Activated CD8-positive, alpha-beta T cell treated with anti-CD3 and anti-CD28 coated beads for 36 hours (primary cell): ENCODE data around the gene PRCD. TPM values are rescaled to one million over a fixed set of nuclear protein-coding genes. Genes with fewer than 3 reads are reported as not detected.

Source experiments
- ATAC-seq: fragments of 200-7000 bp; cut with Tn5 transposase; one replicate; pipeline ENCODE4 v1.10.0; 2021; ENCODE audit warnings: mild to moderate bottlenecking, moderate library complexity
- CTCF ChIA-PET: fragments of 350-600 bp; sonication (Branson Sonifier 250); formaldehyde crosslinking; loops from one replicate; lab custom pipeline; 2021; ENCODE audit warnings: antibody characterized with exemption; lab: Charles Lee
- POLR2A ChIA-PET: fragments of 350-600 bp; sonication (Branson Sonifier 250); formaldehyde crosslinking; loops from one replicate; lab custom pipeline; 2021; ENCODE audit warnings: antibody characterized with exemption; lab: Charles Lee
- DNase-seq: peaks from one replicate; pipeline ENCODE4 v3.0.0-alpha.2; 2020
- H3K27ac Mint-ChIP-seq: one replicate; pipeline ENCODE4 v1.8.0; 2021; ENCODE audit warnings: mild to moderate bottlenecking, mixed read lengths
- H3K27me3 Mint-ChIP-seq: one replicate; pipeline ENCODE4 v1.8.0; 2021; ENCODE audit warnings: mixed read lengths
- H3K36me3 Mint-ChIP-seq: one replicate; pipeline ENCODE4 v1.8.0; 2021; ENCODE audit warnings: low read depth, mixed read lengths
- H3K4me1 Mint-ChIP-seq: one replicate; pipeline ENCODE4 v1.8.0; 2021; ENCODE audit warnings: low read depth, mixed read lengths
- H3K4me3 Mint-ChIP-seq: one replicate; pipeline ENCODE4 v1.8.0; 2021; ENCODE audit warnings: mild to moderate bottlenecking, moderate library complexity, mixed read lengths
- H3K9me3 Mint-ChIP-seq: one replicate; pipeline ENCODE4 v1.8.0; 2021; ENCODE audit warnings: mixed read lengths
- CTCF ChIP-seq: fragments of 200-600 bp; IDR thresholded peaks from one replicate; pipeline ENCODE4 v1.8.0; 2022; ENCODE audit warnings: antibody characterized with exemption, mild to moderate bottlenecking
- intact Hi-C: fragments of 100-400 bp; cut with micrococcal nuclease; formaldehyde crosslinking; loops from one replicate; pipeline ENCODE4 v1.10.0; 2022
- total RNA-seq, 2 experiments: library from RNA; stranded (reverse); gene quantifications; one replicate each; pipeline ENCODE4 v1.2.3, GENCODE V29; 2021

Gene PRCD
- total RNA-seq, 2 experiments from 2014 or later: not detected

DNA sequence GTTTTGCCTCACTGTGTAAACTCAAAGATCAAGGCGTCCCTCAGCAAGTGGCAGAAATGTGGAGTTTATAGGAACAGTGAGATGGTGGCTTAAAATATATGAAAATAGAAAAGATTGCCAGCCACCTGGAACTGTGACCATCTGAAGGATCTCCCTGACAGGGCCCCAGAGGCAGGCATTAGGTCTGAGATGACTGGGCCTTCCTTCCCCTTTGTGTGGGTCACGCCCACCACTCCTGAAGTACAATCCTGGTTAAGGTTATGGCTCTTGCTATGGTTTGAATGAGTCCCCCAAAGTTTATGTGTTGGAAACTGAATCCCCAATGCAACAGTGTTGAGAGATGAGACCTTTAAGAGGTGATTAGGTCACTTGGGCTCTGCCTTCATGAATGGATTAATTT lies 39.4 kb downstream of the PRCD start:
- Mint-ChIP-seq H3K36me3 (no peaks in the 10 kb centered on the region), H3K4me1 (peaks cover 11% of the 10 kb centered on the region), H3K4me3 (no peak overlapping the region), H3K27me3 (peaks cover 8% of the 10 kb centered on the region), H3K9me3 (no peaks in the 10 kb centered on the region), H3K27ac (no peak overlapping the region)
- ATAC-seq (peak; percentile 55), DNase-seq (no peak)
- POLR2A ChIA-PET: no interaction called here
- intact Hi-C loops: no loop called here
- no peak for TF ChIP-seq CTCF
- CTCF ChIA-PET: interaction anchor here (1.0 to 1.5 kb wide), 5 partner anchors 8 to 134 kb away, joined by 3 to 7 read pairs (median 5); no protein-coding TSS in a partner anchor

- Mint-ChIP-seq H3K4me1 (peaks cover 13% of the 10 kb centered on the region), H3K27ac (no peak overlapping the region), H3K4me3 (no peak overlapping the region), H3K27me3 (peaks cover 21% of the 10 kb centered on the region), H3K9me3 (no peaks in the 10 kb centered on the region), H3K36me3 (no peaks in the 10 kb centered on the region)
- no peak for TF ChIP-seq CTCF
- intact Hi-C loops: no loop called here
- DNase-seq (no peak), ATAC-seq (no peak)
- CTCF ChIA-PET: interaction anchor here (1.0 to 1.1 kb wide), 2 partner anchors 59 to 100 kb away, joined by 3 read pairs; no protein-coding TSS in a partner anchor
- POLR2A ChIA-PET: no interaction called here
Observed at GRCh38 chr17:76581515-76581914, 41.7 kb downstream of the PRCD start.

GRCh38 chr17:76582660-76583059 lies 42.8 kb downstream of the PRCD start:
- no peak for TF ChIP-seq CTCF
- no peaks in the 10 kb centered on the region for H3K36me3 Mint-ChIP-seq
- no peaks in the 10 kb centered on the region for H3K9me3 Mint-ChIP-seq
- peaks cover 19% of the 10 kb centered on the region for H3K4me1 Mint-ChIP-seq
- DNase-seq (no peak), ATAC-seq (no peak)
- no peak overlapping the region for H3K27ac Mint-ChIP-seq
- POLR2A ChIA-PET: interaction anchor here (1.3 kb wide), 1 partner anchor 25 kb away, joined by 4 read pairs; no protein-coding TSS in a partner anchor
- CTCF ChIA-PET: interaction anchor here (2.4 kb wide), 1 partner anchor 60 kb away, joined by 9 read pairs; no protein-coding TSS in a partner anchor
- H3K4me3 Mint-ChIP-seq: no peak overlapping the region
- intact Hi-C loops: no loop called here
- peaks cover 31% of the 10 kb centered on the region for H3K27me3 Mint-ChIP-seq

DNA sequence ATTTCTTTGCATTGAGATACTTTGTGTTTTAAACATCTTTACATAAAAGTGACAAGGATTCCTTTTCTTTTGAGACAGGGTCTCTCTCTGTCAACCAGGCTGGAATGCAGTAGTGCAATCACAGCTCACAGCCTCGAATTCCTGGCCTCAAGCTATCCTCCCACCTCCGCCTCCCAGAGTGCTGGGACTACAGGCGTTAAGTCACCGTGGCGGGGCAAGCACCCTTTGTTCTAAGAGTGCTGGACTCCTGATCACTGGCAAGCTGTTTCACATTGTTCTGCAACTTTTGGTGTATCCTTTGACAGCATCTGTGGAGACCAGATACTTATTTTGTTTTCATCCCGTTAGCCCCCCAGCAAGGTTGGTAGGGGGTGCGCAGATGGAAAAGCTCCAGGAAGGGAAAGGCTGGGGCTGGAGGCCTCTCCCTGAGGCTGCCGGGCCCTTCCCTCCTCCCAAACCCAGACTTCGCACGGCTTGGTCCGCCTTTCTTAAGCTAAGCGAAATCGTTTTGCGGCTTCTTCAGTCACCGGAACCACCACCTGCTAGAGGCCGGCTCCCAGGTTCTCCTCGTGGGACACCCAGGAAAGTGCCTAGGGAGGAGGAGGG lies 44.7 kb downstream of the PRCD start:
- intact Hi-C loops: no loop called here
- H3K36me3 Mint-ChIP-seq: no peaks in the 10 kb centered on the region
- peaks cover 45% of the 10 kb centered on the region for H3K27me3 Mint-ChIP-seq
- no peaks in the 10 kb centered on the region for H3K9me3 Mint-ChIP-seq
- TF ChIP-seq CTCF: no peak
- ChIA-PET CTCF (interaction anchor here (0.9 to 2.4 kb wide), 6 partner anchors 11 to 62 kb away, joined by 3 to 9 read pairs (median 4); no protein-coding TSS in a partner anchor), POLR2A (interaction anchor here (0.9 to 2.8 kb wide), 3 partner anchors 18 to 27 kb away, joined by 3 to 14 read pairs (median 4); no protein-coding TSS in a partner anchor)
- H3K4me3 Mint-ChIP-seq: peak overlapping the region; percentile 53
- ATAC-seq (no peak), DNase-seq (no peak)
- peaks cover 13% of the 10 kb centered on the region for H3K4me1 Mint-ChIP-seq
- H3K27ac Mint-ChIP-seq: no peak overlapping the region

DNA sequence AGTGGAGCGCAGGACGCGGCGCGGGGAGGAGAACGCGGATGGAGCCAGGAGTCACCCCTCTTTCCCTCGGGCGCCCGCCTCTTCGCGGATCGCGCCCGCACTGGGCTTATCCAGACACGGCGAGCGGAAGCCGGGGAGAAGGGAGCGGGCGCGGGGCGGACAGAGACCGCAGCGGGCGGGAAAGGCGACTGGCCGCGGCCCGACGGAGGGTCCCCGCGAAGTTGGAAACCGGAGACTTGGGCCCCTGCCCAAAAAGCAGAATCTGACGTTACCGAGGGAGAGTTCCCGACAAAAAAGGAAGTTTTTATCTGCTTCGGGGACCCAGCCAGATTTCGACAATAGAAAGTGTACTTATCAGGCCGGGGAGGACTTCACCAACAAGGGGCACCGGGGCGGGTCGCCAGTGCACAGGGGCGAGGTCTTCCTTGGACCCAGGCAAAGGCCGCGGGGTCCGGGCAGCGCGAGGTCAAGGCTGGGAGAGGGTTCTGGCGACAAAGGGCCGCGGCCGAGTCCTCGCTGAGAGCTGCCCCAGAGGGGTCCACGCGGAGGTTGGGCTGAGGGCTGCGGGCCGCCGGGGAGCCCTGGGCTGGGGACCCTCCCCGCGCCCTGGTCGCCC lies 45.3 kb downstream of the PRCD start:
- H3K4me3 Mint-ChIP-seq: peak overlapping the region; percentile 53
- no peak overlapping the region for H3K27ac Mint-ChIP-seq
- H3K9me3 Mint-ChIP-seq: no peaks in the 10 kb centered on the region
- ATAC-seq (no peak), DNase-seq (no peak)
- no peaks in the 10 kb centered on the region for H3K36me3 Mint-ChIP-seq
- no peak for TF ChIP-seq CTCF
- H3K4me1 Mint-ChIP-seq: peaks cover 10% of the 10 kb centered on the region
- ChIA-PET POLR2A (interaction anchor here (0.7 to 2.8 kb wide), 5 partner anchors 14 to 133 kb away, joined by 3 to 14 read pairs (median 3); no protein-coding TSS in a partner anchor), CTCF (interaction anchor here (0.9 to 2.4 kb wide), 8 partner anchors 11 to 62 kb away, joined by 3 to 15 read pairs (median 6); no protein-coding TSS in a partner anchor)
- intact Hi-C loops: no loop called here
- H3K27me3 Mint-ChIP-seq: peaks cover 47% of the 10 kb centered on the region
